Measurements from ENCODE around the gene WNT9A.

The WNT9A gene

DNA sequence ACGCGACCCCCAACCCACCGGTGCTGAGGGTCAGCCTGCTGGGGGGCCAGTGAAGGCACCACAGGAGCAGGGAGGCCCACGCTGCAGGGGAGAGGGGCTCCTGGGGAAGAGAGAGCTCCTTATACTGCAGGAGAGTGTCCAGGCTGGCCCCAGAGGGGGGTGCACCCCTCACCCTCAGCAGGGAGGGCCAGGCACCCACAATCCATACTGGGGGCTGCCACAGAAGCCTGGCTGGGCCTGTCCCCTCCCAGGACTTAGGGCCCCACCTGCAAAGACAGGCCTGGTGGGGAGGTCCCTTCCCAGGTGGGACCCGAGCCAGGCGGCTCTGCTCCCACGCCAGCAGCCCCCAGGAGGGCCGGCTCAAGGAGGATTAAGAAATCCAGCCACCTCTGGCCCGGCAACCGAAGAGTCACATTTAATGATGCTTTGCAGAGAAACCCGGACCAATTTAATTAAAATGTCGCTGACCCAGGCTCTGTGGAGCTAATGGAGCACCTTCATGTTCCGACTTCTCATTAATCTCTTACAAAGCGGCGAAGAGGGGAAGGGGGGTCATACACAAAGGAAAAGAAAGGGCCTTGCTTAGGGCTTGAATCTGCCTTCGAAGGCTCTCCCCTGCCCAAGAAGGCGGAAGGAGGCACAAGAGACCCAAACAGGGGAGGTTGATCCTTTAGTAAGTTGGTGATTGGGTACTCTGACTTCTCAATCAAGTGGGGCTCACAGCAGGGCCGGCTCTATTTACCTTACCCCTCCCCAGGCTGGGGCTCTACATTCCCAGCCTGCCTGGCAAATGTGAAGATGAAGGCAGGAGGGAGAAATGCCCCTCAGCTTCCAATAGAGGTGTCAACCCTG, 25.0 kb downstream of the WNT9A start (continued):
- TF ChIP-seq, protein P1, sequence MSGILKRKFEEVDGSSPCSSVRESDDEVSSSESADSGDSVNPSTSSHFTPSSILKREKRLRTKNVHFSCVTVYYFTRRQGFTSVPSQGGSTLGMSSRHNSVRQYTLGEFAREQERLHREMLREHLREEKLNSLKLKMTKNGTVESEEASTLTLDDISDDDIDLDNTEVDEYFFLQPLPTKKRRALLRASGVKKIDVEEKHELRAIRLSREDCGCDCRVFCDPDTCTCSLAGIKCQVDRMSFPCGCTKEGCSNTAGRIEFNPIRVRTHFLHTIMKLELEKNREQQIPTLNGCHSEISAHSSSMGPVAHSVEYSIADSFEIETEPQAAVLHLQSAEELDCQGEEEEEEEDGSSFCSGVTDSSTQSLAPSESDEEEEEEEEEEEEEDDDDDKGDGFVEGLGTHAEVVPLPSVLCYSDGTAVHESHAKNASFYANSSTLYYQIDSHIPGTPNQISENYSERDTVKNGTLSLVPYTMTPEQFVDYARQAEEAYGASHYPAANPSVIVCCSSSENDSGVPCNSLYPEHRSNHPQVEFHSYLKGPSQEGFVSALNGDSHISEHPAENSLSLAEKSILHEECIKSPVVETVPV (CRISPR knock-in tag; IDR thresholded peaks at IDR 0.05), result no peak
- TF ChIP-seq TOX (CRISPR knock-in tag; IDR thresholded peaks at IDR 0.05; ENCODE audit: borderline replicate concordance), result no peak
- no peak for TF ChIP-seq ISL1 (CRISPR knock-in tag; IDR thresholded peaks at IDR 0.05)
- TF ChIP-seq RARB (CRISPR knock-in tag; IDR thresholded peaks at IDR 0.05), result no peak
- TF ChIP-seq BACH2 (CRISPR knock-in tag; IDR thresholded peaks at IDR 0.05; ENCODE audit: borderline replicate concordance), result no peak

DNA sequence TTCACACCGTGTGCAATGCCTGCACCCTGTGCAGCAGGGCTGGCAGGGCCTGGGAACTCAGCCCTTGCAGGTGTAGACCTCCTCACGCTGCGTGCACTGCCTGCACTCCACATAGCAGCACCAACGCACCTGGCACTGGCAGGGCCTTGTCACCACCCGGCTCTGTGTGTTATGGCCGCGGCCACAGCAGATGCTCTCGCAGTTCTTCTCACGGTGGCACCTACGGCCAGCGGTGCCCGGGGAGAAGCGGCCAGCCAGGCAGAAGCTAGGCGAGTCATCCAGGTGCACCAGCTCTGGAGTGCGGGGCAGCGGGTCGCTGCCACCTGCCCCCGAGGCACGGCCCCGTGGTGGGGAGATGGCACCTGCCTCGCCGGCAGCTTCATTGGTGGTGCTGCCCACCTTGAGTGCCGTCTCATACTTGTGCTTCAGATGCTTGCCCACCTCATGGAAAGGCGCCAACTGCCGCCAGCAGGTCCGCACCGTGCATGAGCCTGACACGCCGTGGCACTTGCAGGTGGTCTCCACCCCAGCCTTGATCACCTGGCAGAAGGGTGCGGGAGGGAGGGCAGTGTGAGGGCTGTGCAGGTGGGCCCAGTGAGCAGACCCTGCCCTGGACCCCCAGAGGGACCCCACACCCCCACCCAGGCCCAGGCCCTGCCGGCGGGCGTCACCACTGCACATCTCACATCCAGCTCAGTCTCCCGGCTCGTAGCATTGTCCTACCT, 26.1 kb downstream of the WNT9A start:
- TF ChIP-seq CSDC2 (CRISPR knock-in tag; IDR thresholded peaks at IDR 0.05) (no peak), ZC3H10 (CRISPR knock-in tag; IDR thresholded peaks at IDR 0.05) (no peak), GLIS3 (CRISPR knock-in tag; IDR thresholded peaks at IDR 0.05) (no peak), TCF4 (CRISPR knock-in tag; IDR thresholded peaks at IDR 0.05; ENCODE audit: borderline replicate concordance) (no peak), ZNF565 (CRISPR knock-in tag; conservative IDR thresholded peaks at IDR 0.05; ENCODE audit: low read depth) (no peak), TOX (CRISPR knock-in tag; IDR thresholded peaks at IDR 0.05; ENCODE audit: borderline replicate concordance) (no peak), RARB (CRISPR knock-in tag; IDR thresholded peaks at IDR 0.05) (no peak), ZNF8 (CRISPR knock-in tag; IDR thresholded peaks at IDR 0.05) (no peak), PPARA (CRISPR knock-in tag; IDR thresholded peaks at IDR 0.05; ENCODE audit: borderline replicate concordance) (no peak), ZFP3 (CRISPR knock-in tag; IDR thresholded peaks at IDR 0.05) (no peak), BACH2 (CRISPR knock-in tag; IDR thresholded peaks at IDR 0.05; ENCODE audit: borderline replicate concordance) (no peak)
- TF ChIP-seq, protein P1 (CRISPR knock-in tag; IDR thresholded peaks at IDR 0.05), result no peak
- TF ChIP-seq, protein P2, sequence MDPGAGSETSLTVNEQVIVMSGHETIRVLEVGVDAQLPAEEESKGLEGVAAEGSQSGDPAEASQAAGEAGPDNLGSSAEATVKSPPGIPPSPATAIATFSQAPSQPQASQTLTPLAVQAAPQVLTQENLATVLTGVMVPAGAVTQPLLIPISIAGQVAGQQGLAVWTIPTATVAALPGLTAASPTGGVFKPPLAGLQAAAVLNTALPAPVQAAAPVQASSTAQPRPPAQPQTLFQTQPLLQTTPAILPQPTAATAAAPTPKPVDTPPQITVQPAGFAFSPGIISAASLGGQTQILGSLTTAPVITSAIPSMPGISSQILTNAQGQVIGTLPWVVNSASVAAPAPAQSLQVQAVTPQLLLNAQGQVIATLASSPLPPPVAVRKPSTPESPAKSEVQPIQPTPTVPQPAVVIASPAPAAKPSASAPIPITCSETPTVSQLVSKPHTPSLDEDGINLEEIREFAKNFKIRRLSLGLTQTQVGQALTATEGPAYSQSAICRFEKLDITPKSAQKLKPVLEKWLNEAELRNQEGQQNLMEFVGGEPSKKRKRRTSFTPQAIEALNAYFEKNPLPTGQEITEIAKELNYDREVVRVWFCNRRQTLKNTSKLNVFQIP (CRISPR knock-in tag; IDR thresholded peaks at IDR 0.05; ENCODE audit: borderline replicate concordance, low read depth), result no peak
- TF ChIP-seq, protein P3, sequence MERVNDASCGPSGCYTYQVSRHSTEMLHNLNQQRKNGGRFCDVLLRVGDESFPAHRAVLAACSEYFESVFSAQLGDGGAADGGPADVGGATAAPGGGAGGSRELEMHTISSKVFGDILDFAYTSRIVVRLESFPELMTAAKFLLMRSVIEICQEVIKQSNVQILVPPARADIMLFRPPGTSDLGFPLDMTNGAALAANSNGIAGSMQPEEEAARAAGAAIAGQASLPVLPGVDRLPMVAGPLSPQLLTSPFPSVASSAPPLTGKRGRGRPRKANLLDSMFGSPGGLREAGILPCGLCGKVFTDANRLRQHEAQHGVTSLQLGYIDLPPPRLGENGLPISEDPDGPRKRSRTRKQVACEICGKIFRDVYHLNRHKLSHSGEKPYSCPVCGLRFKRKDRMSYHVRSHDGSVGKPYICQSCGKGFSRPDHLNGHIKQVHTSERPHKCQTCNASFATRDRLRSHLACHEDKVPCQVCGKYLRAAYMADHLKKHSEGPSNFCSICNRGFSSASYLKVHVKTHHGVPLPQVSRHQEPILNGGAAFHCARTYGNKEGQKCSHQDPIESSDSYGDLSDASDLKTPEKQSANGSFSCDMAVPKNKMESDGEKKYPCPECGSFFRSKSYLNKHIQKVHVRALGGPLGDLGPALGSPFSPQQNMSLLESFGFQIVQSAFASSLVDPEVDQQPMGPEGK (CRISPR knock-in tag; IDR thresholded peaks at IDR 0.05; ENCODE audit: borderline replicate concordance), result no peak
- no peak for ATAC-seq

DNA sequence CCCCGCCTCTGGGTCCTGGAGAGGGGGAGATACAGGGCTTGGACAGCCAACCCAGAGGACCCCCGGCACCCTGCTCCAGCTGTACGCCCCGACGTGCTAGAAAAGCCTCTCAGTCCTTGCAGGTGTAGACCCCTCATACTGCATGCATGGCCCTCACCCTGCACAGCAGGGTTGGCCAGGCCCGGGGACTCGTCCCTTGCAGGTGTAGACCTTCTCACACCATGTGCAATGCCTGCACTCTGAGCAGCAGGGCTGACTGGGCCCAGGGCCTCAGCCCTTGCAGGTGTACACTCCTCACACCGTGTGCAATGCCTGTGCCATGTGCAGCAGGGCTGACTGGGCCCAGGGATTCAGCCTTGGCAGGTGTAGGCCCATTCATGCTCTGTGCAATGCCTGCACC, 26.8 kb downstream of the WNT9A start:
- no peak for TF ChIP-seq TCF4 (CRISPR knock-in tag; IDR thresholded peaks at IDR 0.05; ENCODE audit: borderline replicate concordance)
- TF ChIP-seq ZNF565 (CRISPR knock-in tag; conservative IDR thresholded peaks at IDR 0.05; ENCODE audit: low read depth), result no peak
- TF ChIP-seq ZC3H10 (CRISPR knock-in tag; IDR thresholded peaks at IDR 0.05), result no peak
- no peak for TF ChIP-seq ZFP3 (CRISPR knock-in tag; IDR thresholded peaks at IDR 0.05)
- TF ChIP-seq CSDC2 (CRISPR knock-in tag; IDR thresholded peaks at IDR 0.05), result no peak
- no peak for TF ChIP-seq PPARA (CRISPR knock-in tag; IDR thresholded peaks at IDR 0.05; ENCODE audit: borderline replicate concordance)
- no peak for TF ChIP-seq RARB (CRISPR knock-in tag; IDR thresholded peaks at IDR 0.05)
- TF ChIP-seq ISL1 (CRISPR knock-in tag; IDR thresholded peaks at IDR 0.05), result no peak
- no peak for TF ChIP-seq OSR1 (CRISPR knock-in tag; IDR thresholded peaks at IDR 0.05)
- TF ChIP-seq, protein P3 (CRISPR knock-in tag; IDR thresholded peaks at IDR 0.05; ENCODE audit: borderline replicate concordance), result no peak
- no peak for ATAC-seq
